NCI-H1105 treated with DMSO at 0.1 percent for 48 hours (cell line): Measurements from ENCODE around the gene DUSP28.
A peak's percentile ranks its signal among the peaks of the same experiment; 100 is the strongest.
"Not testable (repeated sequence)": the region's sequence is repeated elsewhere in the genome, so short reads cannot be mapped to it uniquely, and the experiment has no call there.

Experiments used
- DNase-seq: peaks from one replicate; lab custom pipeline; 2025; lab: John Stamatoyannopoulos, UW

DUSP28 gene

GRCh38 chr2:240560480-240561324, 545 bp downstream of the DUSP28 start:
- peak; percentile 91 for DNase-seq

- no peak for DNase-seq
Measured at GRCh38 chr2:240561325-240561971, 1.3 kb downstream of the DUSP28 start.

GRCh38 chr2:240563231-240563630, 3.1 kb downstream of the DUSP28 start:
- not testable (repeated sequence) for DNase-seq

- DNase-seq = no peak
Measured at GRCh38 chr2:240563951-240564560, 3.9 kb downstream of the DUSP28 start.

GRCh38 chr2:240564561-240565332, 4.6 kb downstream of the DUSP28 start:
- no peak for DNase-seq

DNA sequence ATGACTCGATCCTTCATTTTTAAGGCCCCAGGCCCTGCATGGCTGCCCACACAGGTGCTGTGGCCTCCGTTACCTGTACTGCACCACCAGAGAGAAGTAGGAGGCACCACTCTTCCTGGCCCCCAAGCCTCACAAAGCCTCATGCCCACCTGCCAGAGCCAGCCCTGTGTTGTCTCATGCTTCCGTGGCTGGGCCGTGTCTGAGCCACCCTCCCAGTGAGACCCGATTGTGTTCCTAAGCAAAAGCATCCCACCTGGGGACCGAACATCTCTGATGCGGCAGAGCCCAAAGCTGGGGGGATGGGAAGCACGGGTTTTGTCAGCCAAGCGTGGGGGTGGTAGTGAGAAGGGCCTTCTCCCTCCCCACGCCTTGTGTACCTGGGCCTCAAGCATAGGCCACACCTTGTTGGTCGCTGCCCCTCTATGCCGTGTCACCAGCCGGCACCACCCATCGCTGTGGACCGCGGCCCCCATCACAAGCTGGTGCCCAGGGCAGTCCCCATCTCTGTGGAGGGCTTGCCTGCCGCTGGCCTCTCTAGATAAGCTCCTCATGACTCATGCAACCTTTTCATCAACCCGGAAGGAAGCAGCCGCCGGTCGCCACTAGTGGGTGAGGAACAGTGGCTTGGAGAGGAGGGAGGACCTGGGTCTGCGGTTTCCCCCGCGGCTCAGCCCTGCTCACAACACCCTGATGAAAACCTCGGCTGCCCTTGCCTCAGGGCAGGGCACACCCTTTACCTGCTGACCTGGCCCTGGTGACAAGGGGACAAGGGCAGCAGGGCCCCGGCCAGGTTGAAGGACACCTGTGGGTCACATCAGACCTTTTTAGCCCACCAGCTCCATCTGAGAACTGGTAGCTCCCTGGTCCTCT, 5.4 kb downstream of the DUSP28 start:
- no peak for DNase-seq

- DNase-seq = peak; percentile 71
Measured at GRCh38 chr2:240566203-240567136, 6.3 kb downstream of the DUSP28 start.

- no peak for DNase-seq
Measured at GRCh38 chr2:240567137-240567871, 7.1 kb downstream of the DUSP28 start.

DNA sequence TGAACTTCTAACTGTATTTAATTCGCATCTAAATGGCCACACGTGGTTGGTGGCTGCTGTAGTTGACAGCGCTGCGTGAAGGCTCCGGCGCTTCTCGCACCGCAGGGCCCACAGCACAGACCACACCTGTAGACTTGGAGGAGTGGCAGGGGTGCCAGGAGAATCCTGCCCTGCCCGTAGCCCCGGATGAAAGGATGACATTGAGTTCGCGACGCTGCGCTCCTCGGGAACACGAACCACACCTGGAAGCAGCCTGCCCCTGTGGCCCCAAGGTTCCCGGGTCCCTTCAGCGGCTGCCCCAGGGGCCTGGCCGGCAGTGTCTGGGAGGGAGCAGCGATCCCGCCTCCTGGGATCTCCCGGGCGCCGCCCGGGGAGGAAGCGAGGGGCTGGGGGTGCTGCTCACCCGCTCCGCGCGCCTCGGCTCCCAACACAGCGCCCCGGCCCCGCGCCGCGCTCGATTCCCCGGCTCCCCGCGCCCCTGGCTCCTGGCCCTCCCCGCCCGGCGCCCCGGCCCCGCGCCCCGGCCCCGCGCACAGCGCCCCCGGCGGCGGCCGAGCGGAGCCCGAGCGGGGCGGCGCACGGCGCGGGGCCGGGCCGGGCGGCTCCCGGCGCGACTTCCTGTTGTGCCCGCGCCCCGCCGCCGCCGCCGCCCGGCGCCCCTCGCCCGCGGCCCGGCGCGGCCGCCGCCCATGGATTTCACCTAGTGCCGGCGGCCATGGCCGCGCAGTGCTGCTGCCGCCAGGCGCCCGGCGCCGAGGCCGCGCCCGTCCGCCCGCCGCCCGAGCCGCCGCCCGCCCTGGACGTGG, 7.9 kb downstream of the DUSP28 start, which contains the start of gene RNPEPL1:
TSS of gene RNPEPL1 (plus strand) at position 613 of the 806 bp plus-strand sequence. CDS start at position 716, 103 bp downstream.
- peak; percentile 32 for DNase-seq

DNA sequence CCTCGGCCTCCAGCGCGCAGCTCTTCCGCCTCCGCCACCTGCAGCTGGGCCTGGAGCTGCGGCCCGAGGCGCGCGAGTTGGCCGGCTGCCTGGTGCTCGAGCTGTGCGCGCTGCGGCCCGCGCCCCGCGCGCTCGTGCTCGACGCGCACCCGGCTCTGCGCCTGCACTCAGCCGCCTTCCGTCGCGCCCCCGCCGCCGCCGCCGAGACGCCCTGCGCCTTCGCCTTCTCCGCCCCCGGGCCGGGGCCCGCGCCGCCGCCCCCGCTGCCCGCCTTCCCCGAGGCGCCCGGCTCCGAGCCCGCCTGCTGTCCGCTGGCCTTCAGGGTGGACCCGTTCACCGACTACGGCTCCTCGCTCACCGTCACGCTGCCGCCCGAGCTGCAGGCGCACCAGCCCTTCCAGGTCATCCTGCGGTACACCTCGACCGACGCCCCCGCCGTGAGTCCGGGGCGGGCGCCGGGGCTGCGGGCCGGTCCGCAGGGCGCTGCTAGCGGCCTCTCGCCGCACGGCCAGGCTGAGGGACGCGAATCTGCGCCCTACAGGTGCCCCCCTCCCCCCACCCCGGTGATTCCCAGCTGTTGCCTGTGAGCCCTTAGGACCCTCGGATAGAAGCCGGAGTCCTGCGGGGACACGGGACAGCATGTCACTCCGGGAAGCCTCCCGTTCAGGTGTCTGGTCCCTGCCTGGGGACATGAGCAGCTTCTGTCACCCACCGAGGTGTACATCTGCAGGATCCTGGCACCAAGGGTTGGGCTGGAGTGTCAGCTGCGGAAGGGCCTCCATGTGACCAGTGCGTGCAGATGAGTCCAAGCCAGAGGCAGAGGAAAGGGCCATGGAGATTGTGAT, 8.7 kb downstream of the DUSP28 start:
- DNase-seq = peak; percentile 45

DNA sequence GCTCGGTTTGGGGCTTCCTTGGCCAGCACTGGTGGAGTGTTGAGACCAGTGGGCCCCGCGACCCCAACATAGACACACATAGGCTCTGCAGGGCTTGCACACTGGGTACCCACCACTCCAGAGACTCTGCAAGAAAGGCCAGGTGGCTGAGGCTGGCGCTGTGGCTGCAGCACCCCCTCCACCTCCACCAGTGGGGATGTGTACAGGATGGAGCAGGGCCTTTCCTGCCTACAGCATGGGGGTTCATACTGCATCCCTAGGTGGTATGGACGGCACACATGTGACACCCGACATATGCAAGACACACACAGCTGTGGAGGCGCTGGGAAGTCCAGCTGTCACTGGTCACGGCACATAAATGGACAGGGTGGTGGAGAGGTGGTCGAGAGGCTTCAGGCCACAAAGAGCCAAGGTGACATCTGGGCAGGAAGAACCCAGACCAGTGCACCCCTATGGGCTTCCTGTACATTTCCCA, 9.4 kb downstream of the DUSP28 start:
- DNase-seq = no peak

DNA sequence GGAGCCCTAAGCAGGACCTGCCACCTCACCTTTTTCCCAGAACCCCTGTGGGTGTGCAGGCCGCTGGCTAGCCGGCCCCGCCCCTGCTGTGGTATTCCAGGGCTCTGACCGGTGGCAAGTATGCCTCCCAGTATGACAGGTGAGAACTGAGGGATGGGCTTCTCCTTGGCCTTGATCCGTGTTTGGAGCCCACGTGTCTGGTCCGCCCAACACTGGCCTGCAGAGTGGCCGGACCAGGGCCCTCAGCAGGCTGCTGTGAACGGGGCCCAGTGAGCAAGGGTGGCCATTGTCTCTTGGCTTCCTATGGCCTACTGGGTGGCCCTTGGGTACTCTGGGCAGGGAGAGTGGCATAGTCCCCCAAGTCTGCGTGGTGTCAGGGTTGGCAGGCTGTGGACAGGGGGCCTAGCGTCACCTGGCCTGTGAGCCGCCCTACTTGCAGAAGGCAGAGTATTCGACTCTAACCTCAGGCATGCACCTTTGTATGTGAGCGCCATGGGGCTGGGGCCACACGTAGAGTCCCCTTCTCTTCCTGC, 9.9 kb downstream of the DUSP28 start:
- no peak for DNase-seq

DNA sequence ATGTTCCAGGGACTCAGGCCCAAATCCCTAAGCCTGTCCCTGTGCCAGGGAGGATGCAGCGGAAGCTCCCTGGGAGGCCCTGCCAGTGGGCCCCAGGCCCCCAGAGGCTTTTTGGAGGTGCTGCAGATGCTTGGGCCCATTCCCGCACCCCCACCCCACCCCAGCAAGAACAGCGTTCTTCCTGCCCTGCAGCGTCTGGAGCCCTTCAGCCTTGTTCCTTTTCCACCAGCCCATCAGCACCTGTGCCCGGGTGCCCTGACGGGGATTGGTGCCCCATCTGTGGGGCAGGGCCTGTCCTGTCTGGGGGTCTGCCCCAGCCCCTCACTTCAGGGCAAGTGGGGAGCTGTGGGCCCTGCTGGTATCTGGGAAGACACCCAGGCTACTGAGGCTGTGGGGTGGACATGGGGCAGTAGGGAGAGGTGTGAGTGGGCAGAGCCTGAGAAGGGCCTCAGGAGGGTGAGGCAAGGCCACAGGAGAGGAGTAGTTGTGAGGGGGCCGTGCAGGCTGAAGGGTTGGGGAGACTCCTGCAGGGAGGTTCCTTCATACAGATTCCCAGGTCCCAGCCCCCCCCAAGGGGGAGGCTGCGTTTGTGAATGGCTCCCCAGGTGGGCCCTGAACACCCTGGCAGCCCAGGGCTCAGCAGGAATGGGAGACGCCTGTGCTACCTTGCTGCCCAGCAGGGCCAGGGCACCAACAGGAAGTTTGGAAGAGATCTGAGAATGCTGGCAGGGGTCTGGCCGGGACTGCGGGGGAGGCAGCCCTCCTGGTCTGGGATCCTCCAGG, 10.6 kb downstream of the DUSP28 start:
- DNase-seq = no peak

GRCh38 chr2:240571314-240571973, 11.3 kb downstream of the DUSP28 start:
- no peak for DNase-seq

DNA sequence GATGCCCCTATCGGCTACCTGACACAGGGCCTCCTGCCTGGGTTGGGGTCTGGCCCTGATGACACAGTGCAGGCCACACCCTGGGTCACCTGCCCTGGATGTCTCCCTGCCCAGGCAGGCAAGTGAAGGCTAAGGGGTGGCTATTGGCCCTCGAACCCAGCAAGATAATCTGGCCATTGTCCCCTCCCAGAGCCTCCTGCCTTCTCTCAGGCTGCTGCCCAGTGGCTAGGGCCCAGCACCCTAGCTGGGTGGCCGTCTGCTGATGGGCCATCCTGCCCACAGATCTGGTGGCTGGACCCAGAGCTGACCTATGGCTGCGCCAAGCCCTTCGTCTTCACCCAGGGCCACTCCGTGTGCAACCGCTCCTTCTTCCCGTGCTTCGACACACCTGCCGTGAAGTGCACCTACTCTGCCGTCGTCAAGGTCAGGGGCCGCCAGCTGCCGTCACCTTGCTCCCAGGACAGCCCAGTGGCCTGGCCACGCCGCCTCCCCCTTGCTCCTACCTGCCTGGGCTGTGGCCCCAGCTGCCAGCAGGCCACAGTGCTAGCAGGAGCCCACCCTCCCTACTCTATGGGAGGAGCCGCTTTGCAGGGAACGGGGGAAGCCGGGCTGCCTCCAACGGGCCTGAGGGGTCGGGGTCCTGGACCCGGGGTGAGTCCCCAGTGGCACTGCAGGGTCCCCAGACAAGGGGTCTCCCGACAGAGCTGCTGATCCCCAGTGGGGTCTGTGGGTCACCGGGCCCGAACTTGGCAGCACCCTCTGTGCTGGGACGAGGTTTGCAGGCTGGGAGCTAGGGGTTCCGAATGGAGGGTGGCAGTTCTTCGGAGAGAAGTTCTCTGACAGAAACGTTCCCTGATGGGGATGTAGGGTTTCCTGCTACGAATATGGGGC, 12.2 kb downstream of the DUSP28 start:
- no peak for DNase-seq
